NT2/D1 (cell line): ENCODE measurements around the gene TTC24.

ENCODE experiments used
- YY1 ChIP-seq: IDR thresholded peaks from 2 replicates; pipeline ENCODE4 v1.6.1; 2011; ENCODE audit not compliant: insufficient read length, insufficient read depth
- ZNF274 ChIP-seq: IDR thresholded peaks from 2 replicates; pipeline ENCODE4 v1.6.1; 2011; ENCODE audit warnings: mild to moderate bottlenecking, low read depth, low read length

- TF ChIP-seq ZNF274: no peak
- no peak for TF ChIP-seq YY1
These were observed 12.1 kb downstream of the TTC24 start, which contains the start of gene NAXE for GRCh38 chr1:156591432-156592157.
